CD4-positive, alpha-beta T cell treated with Interferon gamma for 1 hour (primary cell): Measurements from ENCODE around the gene RFNG.

ENCODE experiments used
- DNase-seq: peaks from one replicate; pipeline ENCODE4 v3.0.0-alpha.2; 2020

The RFNG gene

GRCh38 chr17:81998691-81999438 is 52.7 kb downstream of the RFNG start:
- no peak for DNase-seq

GRCh38 chr17:81998212-81998611 is 53.4 kb downstream of the RFNG start:
- DNase-seq = no peak
